ENCODE measurements around the gene ASXL2.

Gene ASXL2

DNA sequence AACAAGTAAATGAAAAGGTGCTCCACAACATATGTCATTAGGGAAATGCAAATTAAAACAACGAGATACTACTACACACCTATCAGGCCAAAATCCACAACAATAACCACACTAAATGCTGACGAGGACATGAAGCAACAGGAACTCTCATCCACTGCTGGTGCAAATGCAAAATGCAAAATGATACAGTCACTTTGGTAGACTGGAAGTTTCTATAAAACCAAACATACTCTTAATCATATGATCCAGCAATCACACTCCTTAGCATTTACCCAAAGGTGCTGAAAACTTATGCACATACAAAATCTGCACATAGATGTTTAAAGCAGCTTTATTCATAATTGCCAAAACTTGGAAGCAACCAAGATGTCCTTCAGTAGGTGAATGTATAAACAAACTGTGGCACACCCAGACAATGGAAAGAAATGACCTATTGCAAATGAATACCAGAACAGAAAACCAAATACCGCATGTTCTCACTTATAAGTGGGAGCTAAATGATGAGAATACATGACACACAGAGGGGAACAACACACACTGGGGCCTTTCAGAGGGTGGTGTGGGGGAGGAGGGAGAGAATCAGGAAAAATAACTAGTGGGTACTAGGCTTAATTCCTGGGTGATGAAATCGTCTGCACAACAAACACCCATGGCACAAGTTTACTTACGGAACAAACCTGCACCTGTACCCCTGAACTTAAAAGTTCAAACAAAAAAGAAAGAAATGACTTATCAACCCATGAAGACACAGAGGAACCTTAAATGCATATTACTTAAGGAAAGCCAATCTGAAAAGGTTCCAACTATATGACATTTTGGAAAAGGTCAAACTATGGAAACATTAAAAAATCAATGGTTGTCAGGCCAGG is 80.4 kb downstream of the ASXL2 start:
- DNase-seq, result no peak

DNA sequence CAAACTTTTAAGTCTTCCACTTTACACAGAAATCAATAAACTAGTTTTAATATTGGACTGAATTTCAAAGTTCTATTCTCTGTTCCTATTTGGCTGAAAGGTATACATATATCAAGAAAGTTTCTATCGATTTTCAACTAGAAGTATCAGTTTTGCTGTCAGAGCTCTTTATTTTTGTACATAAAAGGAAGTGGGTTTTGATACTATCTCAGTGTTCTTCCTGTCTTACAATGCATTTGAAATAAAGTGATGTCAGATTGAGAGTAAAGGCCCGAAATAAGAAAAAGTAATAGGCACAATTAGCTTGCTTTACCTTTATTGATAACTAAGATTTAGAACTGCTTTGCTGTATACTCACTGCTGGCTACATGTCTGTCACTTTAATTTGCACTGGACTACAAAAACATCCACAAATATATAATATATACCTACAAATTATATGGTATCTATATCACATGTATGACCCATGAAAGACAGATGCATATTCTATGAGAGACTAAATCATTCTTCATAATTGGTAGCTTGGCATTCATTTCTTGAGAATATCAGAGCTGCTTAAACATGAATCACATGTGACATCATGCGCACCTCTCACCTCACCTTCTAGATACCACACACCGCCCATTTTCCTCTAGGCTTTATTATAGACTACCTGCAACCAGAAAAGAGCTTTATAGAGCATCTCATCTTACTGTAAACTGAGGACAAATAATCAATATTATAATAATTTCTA is 83.6 kb downstream of the ASXL2 start:
- no peak for DNase-seq

DNA sequence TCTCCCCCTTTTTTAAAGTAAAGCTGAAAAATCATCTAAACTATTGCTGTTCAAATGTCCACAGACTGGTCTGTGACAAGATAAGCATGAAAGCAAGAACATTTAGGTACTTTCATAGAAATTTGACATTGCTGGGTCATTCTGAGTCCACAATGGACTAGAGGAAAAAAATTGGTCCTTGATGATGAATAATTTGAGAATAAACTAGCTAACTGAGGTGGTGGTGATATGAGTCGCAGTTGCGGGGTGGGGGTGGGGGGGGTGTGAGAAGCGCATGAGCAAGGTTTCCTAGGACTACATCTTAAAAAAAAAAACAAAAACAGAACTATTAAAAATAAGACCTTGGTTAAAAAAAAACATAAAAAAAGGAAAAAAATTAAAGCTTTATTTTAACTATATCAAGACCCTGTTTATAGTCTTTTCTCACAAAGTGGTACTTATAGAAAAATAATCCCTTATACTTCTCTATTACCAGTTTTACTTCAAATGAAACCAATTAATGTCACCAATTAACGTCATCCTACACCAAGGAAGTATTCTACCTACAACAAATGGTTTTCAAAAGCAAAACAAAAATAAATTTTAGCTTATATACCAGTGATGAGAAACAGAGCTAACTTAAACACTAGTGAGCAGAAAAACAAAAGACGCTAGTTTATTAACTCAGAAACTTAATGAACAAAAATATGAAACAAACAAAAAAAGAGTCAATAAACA is 88.1 kb downstream of the ASXL2 start:
- DNase-seq, result no peak

DNA sequence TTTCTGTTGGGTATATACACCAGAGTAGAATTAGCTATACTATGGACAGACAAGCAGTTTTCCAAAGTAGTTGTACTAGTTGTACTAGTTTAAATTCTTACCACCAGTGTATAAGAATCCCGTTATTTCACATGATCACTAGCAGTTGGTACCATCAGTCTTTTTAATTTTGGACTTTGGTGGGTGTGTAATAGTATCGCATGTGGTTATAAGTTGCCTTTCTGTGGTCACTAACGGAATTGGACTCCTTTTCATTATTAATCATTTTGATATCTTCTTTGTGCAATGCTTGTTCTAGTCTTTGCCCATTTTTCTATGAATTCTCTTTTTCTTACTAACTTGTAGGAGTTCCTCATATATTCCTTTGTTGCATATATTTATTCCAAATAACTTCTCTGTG is 89.8 kb downstream of the ASXL2 start:
- DNase-seq, result no peak

DNA sequence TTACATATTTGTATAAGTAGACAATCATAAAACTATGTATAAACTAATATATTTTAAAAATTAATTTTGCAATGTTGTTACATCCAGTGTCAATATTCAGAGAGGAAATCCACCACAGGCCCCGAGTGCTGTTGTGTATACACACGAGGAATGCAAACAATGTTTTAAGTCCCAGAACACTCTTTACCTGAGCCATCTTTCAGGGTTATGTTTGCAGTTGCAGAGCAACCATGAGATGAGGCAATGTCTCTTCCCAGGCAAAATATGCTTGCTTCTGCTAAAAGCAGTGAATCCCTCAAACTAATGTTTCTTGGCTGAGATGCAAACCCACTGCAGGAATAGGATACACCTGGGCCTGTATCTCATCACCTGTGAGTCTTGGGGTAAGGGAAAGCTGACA is 91.3 kb downstream of the ASXL2 start:
- DNase-seq, result no peak

DNA sequence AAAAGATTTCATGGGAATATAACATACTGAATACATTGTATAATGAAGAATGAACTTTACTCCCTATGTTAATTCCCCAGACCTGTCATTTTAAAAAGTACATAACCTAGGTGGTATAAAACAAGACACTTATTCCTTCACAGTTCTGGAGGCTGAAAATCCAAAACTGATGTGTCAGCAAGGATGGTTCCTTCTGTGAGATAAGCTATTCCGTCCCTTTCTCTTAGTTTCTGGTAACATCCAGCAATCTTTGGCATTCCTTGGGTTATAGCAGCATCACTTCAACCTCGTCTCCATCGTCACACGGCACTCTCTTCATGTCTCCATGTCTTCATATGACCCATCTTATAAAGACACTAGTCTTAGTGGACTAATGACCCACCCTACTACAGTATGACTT is 93.9 kb downstream of the ASXL2 start:
- no peak for DNase-seq

DNA sequence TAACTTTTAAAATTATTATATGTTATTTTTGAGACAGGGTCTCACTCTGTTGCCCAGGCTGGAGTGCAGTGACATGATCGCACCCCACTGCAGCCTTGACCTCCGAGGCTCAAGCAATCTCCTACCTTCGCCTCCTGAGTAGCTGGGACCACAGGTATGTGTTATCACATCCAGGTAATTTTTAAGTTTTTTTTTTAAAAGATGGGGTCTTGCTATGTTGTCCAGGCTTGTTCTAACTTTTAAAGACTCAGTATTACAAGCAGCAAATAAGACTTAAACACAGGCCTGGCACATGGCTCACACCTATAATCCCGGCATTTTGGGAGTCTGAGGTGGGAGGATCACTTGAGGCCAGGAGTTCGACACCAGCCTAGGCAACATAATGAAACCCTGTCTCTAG is 101.2 kb downstream of the ASXL2 start:
- DNase-seq, result no peak

DNA sequence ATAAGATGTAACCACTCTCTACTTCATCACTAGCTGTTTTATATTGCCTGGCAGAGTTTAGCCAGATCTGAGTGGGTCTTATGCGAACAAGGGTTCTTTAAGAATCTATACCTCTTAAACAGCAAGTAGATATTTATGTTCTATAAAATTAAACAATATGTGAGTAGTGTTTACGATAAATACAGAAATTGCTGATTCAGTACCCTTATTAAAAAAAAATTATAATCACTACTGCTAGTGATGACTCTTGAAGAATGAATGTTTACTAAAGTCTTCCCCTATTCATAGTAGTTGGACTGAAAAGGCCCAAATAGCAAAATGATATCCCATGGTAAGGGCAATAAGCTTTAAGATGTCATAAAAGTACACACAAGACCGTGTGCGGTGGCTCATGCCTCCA is 106.2 kb downstream of the ASXL2 start:
- no peak for DNase-seq

DNA sequence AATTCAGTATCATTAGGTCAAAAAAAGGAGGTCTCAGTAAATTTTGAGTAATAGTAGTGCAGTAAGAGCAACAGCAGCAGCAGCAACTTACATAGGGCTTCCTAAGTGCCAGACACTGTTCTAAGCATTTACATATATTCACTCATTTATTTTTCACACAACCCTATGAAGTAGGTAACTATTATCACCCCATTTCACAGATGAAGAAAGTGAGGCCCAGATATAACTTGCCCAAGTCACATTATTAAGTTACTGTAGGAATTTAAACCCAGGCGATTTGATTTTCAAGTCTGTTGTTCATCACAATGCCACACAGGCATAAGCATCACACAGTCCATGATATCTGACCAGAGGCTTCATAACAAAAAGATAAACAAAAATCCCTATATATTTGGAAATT is 114.7 kb downstream of the ASXL2 start:
- no peak for DNase-seq

DNA sequence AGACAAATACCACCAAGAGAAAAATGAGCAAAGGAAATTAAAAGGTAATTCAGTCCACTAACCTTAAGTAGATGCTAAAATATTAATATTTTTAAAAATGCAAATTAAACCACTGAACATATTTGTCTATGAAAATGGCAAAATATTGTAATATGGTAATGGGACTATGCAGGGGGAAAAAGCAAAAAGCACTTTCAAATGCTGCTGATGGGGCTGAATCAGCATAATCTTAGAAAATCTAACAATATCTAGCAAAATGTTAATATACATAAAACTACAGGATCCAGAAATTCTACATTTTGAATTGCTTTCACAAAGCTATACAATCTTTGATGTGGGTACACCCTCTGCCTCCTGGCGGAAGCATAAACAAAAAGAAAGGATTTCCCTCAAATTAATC is 118.0 kb downstream of the ASXL2 start:
- DNase-seq, result no peak

DNA sequence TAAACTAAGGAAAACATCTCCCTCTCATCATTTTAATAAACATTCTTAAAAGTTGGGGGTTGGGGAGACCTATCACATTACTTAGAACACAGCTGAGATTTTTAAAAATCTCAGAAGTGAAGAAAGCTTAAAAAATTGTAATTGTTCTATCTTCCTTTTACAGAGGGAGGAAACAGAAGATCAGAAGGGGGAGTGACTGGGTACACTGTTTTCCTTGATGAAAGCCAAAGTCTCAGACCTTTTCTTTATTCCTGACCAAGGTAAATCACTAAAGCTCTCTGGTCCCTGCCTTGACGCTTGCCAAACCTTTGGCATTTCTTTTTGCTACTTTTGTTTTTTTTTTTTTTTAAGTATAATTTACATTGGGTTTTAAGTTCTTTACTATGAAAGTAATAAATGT is 119.9 kb downstream of the ASXL2 start:
- no peak for DNase-seq

DNA sequence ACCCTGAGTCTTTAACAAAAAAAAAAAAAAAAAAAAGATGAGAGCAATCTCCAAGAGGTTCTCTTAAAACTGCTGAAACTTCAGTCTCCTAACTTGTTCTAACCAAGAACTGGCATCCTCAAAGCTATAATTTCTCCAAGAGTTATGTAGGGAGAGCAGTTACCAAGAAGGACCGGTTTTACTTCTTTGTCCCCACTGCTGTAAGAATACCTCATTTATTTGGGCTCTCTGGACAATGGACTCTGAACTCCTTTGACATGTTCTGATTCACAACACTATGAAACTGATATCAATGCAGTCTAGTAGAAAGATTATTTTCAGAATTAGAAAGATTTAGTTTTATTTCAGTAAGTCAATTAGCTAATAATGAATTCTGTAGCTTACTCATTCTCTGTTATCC is 120.4 kb downstream of the ASXL2 start:
- no peak for DNase-seq

DNA sequence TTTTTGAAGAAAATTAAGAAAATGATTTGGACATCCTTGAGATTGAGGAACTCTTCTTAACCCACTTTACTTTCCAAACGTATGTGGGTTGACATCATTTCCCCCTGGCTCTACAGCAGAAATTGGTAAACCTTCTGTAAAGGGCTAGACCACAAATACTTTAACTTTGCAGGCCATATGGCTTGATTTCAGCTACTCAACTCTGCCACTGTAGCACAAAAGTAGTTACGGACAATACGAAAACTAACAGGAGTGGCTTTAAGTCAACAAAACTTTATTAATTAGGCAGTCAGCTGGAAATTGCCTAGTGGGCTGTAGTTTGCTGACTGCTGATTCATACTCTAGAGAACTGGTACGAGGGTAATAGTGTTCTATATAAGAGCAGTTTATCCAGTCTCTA is 121.8 kb downstream of the ASXL2 start:
- DNase-seq, result no peak

DNA sequence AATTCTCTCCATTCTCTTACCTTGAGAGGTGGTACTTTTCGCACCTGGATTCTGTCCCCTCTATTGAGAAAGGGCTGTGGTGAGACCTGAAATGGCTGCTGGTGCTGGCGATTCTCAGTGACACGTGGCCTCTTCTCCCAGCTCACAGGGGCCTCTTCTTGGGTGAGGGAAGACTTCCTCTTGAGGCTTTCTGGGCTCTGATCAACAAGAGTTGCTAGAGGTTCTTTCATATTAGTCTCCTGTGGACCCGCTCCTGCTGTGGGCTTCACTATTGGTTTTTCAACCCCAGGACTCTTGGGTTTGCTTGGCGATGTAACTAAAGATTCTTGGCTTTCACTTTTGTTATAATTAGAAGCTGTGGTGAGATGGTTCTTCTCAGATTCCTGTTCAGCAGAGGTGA is 128.6 kb downstream of the ASXL2 start:
- no peak for DNase-seq

DNA sequence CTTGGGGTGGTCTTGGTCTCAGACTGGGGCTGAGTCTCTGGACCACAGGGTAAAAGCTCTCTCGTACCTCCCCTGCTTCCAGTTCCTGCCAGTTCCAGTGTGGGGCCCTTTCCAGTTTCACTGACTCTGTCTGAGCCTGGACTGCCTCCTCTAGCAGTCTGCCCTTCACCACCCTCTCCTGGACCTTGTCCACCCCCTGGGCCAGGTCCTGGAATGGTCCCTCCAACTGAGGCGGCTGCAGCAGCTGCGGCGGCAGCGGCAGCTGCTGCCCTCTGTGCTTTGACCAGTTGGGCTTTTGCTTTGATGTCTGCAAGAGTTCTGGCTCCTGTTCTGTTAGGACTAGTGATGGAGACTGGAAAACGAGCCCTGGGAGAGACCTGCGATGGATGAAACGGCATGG is 134.2 kb downstream of the ASXL2 start:
- no peak for DNase-seq

DNA sequence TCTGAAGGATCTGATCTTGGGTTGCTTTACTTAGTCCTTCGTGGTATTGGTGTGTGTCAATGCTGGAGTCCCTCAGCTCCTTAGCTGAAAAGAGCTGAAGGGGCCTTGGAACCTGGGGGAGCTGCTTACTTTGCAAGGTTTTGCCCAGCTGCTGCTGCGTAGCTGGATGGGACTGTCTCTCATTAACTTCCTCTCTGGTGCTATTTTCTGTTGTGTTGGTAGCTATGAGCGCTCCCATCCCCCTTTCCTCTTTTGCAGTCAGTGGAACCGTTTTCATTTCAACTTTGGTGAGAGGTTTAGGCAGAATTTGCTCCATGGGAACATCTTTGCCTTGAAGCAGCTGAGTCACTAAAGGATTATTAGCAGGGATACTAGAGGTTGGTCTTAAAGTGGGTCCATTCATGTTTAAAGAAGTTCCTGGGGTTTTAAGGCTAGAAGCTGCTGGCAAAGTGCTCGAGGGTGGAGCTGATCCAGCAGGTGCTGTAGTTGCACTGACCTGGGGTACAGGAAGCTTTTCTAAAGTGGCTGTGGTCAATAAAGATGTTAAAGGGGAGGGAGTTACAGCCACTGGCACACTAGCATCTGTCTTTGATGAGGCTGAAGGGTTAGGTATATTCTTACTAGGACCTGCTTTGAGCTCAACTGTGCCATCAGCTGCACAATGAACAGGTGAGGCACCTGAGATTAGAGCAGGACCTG is 135.0 kb downstream of the ASXL2 start:
- DNase-seq, result no peak

DNA sequence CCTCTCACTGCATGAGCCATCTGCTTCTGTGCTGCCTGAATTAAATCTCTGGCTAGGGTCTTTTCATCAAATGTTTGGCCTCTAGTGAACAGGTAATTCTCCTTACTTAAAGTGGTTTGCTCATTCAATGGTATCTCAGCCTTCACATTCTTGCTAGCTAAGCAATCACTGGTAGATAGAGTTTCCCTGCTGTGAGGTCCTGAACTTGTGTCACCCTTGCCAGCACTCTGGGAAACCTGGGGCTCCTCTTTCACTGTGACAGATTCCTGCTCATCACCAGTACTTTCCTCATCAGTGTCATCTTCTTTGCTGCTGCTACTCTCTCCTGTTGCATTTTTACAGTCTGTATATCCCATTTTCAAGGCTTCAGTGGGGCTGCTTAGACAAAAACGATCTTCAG is 135.8 kb downstream of the ASXL2 start:
- no peak for DNase-seq

DNA sequence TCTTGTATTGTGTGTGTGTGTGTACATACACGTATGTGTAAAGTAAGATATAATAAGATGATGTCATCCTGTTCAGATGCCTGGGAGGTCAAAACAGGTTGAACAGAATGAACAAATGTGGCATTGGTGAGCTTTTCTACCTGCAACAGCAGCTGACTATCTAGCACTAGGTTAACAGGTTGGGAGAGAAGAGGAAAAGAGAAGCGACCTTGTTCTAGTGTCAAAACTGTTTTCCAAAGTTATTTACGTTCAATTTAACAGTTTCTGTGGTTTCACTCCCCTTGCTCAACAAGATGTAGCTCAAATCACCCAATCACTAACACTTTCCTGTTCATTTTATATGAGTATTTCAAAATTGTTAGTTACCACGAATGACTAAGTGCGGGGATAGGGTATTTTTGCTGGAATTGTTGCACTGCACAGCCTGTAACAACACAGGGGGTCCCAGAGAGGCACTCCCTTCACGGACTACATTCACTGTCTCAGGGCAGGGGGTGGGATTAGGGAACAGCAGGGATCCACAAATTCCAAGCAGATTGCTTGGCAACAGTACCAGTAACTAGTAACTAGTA is 137.4 kb downstream of the ASXL2 start:
- DNase-seq, result peak in 1 of 2 experiments; percentile 5

DNA sequence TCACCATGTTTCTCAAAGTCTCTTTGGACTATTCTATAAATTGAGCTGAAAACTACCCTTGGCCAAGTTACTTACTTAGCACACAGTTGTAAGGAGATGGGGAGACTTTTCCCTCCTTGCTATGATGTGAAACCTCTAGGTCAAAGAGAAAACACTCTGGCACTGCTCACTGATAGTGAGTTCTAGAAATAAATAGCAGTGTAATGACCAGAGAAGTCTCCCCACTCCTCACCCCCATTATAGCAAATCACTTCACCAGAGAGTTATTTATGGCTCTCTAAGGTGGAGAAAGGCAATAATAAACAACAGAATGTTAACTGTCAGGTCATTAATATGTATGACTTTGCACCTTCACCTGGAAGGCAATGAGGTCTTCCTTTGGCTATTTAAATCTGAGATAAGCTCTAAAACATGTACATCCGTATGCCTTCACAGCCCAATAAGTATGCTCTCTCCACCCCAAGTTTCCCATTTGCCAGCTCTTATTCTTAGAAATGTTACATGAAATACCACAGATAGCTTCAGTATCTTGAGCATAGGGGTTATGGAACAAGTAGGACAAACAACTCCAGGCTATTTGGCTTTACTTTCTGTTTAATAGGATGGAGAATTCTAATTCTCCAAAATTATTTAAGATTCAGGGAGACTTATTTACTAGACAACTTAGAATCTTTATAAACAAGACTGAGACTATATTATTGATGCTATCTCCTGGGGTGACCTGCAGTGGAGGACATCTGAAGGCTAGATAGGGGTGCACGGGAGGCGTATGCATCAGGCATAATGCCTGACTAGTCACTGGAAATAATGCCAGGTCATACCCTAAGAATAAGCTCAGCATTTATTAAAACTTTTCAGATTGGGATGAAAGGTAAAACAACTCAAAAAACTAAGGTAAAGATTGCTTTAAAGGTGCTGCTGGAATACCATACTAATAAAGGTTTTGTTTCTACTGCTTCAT is 139.6 kb downstream of the ASXL2 start:
- DNase-seq, result no peak

DNA sequence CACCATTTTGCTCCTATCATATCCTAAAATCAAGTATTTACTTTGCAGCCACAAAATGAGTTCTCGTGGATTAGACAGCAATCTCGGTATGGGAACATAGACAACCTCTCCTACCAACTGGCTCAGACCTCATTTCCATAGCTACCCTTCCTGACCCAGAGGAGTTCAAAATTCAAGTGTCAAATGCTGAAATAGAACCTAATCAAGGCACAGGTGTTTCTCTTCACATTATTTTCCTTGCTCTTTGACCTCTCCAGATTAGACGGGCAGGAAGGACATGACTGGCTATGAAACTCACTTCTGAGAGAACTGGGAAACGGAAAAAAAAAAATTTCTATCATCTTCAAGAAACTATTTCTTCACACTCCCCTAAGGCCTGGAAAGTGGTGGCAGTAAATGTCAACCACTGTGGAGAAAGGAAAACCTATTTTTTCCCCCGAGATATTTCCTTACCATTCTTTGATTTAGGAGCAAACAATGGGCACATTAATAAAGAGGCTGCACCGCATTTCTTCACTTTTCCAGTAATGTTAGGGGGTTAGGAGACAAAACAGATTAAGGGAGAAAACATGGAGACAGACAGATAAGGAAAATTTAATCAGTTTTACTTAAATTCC is 141.3 kb downstream of the ASXL2 start:
- no peak for DNase-seq

DNA sequence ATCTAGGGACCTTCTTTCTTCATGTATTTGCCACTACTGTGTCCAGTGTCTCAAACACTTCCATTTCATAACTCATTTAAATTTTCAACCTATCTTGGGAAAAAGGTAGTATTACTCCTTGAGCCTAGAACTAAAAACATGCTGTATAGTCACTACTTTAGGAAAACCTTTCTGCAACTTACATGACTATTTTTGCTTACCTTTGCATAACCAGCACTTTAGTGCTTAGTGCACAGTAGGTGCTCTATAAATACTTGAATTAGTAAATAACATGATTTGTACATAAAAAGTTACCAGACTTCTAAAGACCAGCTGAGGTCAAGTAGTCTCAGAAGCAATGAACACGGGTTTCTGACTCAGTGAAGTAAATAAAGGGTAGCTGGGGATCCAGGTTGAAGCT is 142.5 kb downstream of the ASXL2 start:
- DNase-seq, result no peak

All from cerebellar nuclear complex (tissue), 1 donor.